ENCODE measurements around the gene MACROD1. TPM values are rescaled to one million over a fixed set of nuclear protein-coding genes. Genes with fewer than 3 reads are reported as not detected.
A peak's percentile ranks its signal among the peaks of the same experiment; 100 is the strongest.
"Not testable (repeated sequence)": the region's sequence is repeated elsewhere in the genome, so short reads cannot be mapped to it uniquely, and the experiment has no call there.

The MACROD1 gene
- total RNA-seq, 1 donor from 2014 or later = 27.3 TPM

- peak; percentile 49 for DNase-seq (ENCODE audit: low spot score)
Observed at GRCh38 chr11:63998558-63999348, 167.2 kb downstream of the MACROD1 start.

GRCh38 chr11:63997801-63998337 is 168.0 kb downstream of the MACROD1 start:
- DNase-seq (ENCODE audit: low spot score) = no peak

- DNase-seq (ENCODE audit: low spot score) = no peak
Observed at GRCh38 chr11:63997104-63997700, 168.7 kb downstream of the MACROD1 start.

GRCh38 chr11:63996512-63996911 is 169.4 kb downstream of the MACROD1 start:
- no peak for DNase-seq (ENCODE audit: low spot score)

GRCh38 chr11:63993993-63994392 is 171.9 kb downstream of the MACROD1 start:
- no peak for DNase-seq (ENCODE audit: low spot score)

- no peak for DNase-seq (ENCODE audit: low spot score)
Observed at GRCh38 chr11:63993100-63993499, 172.8 kb downstream of the MACROD1 start.

- DNase-seq (ENCODE audit: low spot score) = no peak
Observed at GRCh38 chr11:63991558-63991957, 174.4 kb downstream of the MACROD1 start.

GRCh38 chr11:63986932-63987513 is 178.9 kb downstream of the MACROD1 start:
- no peak for DNase-seq (ENCODE audit: low spot score)

GRCh38 chr11:63986156-63986931 is 179.6 kb downstream of the MACROD1 start, which contains the start of gene OTUB1:
Gene OTUB1 (plus strand): TSS chr11:63986438. CDS start chr11:63986457, 19 bp downstream.
- DNase-seq (ENCODE audit: low spot score) = peak; percentile 94

GRCh38 chr11:63985812-63986155 is 180.1 kb downstream of the MACROD1 start:
- DNase-seq (ENCODE audit: low spot score) = no peak

GRCh38 chr11:63979426-63979825 is 186.5 kb downstream of the MACROD1 start:
- no peak for DNase-seq (ENCODE audit: low spot score)

- DNase-seq (ENCODE audit: low spot score) = no peak
Observed at GRCh38 chr11:63978551-63979239, 187.2 kb downstream of the MACROD1 start.

GRCh38 chr11:63974259-63975143 is 191.4 kb downstream of the MACROD1 start, which contains the start of gene COX8A:
Gene COX8A (plus strand): TSS chr11:63974620. CDS start chr11:63974681, 61 bp downstream.
- peak; percentile 98 for DNase-seq (ENCODE audit: low spot score)

- DNase-seq (ENCODE audit: low spot score) = not testable (repeated sequence)
Observed at GRCh38 chr11:63973912-63974258, 192.0 kb downstream of the MACROD1 start.

GRCh38 chr11:63970902-63971301 is 195.0 kb downstream of the MACROD1 start:
- no peak for DNase-seq (ENCODE audit: low spot score)

GRCh38 chr11:63969461-63969860 is 196.5 kb downstream of the MACROD1 start:
- no peak for DNase-seq (ENCODE audit: low spot score)

- no peak for DNase-seq (ENCODE audit: low spot score)
Observed at GRCh38 chr11:63966444-63966843, 199.5 kb downstream of the MACROD1 start.

GRCh38 chr11:63963895-63964294 is 202.0 kb downstream of the MACROD1 start:
- not testable (repeated sequence) for DNase-seq (ENCODE audit: low spot score)

GRCh38 chr11:63961608-63962412 is 204.1 kb downstream of the MACROD1 start:
- peak; percentile 70 for DNase-seq (ENCODE audit: low spot score)
